ENCODE data around the gene SYMPK. TPM values are rescaled to one million over a fixed set of nuclear protein-coding genes. Genes with fewer than 3 reads are reported as not detected.

Gene SYMPK
- total and polyA plus RNA-seq, 8 donors = 32.2 to 420 (median 79.8) TPM

- WGBS, 5 donors = 3 to 11% (median 6%) methylated on average over 27 to 41 of the region's 41 CpGs
- peaks cover 0 to 30% (median 0%) of the 10 kb centered on the region in 3 donors for H3K27me3 ChIP-seq
- TF ChIP-seq CTCF (IDR thresholded peaks at IDR 0.05) (no peak), EP300 (IDR thresholded peaks at IDR 0.05) (no peak), POLR2AphosphoS5 (IDR thresholded peaks at IDR 0.05) (peak in 2 of 3 donors; percentile 46 to 64)
- intact Hi-C loops (cut with DNase I; ENCODE audit: low total_unique reads) = no loop called here
- peaks cover 0 to 13% (median 6%) of the 10 kb centered on the region in 4 donors for H3K36me3 ChIP-seq
- peak overlapping the region in 3 of 4 donors; percentile 19 to 29 (median 28) for H3K4me3 ChIP-seq
- peaks cover 67 to 99% (median 88%) of the 10 kb centered on the region in 4 donors for H3K4me1 ChIP-seq
- peak overlapping the region; percentile 90 to 96 (median 93) for H3K27ac ChIP-seq
- DNase-seq = peak; percentile 82 to 90
- no peaks in the 10 kb centered on the region for H3K9me3 ChIP-seq
These were observed 13.7 kb upstream of the SYMPK start for GRCh38 chr19:45876411-45877197.

GRCh38 chr19:45876161-45876410, 13.1 kb upstream of the SYMPK start:
- peaks cover 0 to 30% (median 0%) of the 10 kb centered on the region in 3 donors for H3K27me3 ChIP-seq
- WGBS, 5 donors = 25 to 51% (median 35%) methylated on average over 4 of the region's 4 CpGs
- no peak for TF ChIP-seq POLR2A (IDR thresholded peaks at IDR 0.05)
- TF ChIP-seq EP300 (IDR thresholded peaks at IDR 0.05) = no peak
- no peak for TF ChIP-seq POLR2AphosphoS5 (IDR thresholded peaks at IDR 0.05)
- no peak for TF ChIP-seq CTCF (IDR thresholded peaks at IDR 0.05)
- intact Hi-C loops (cut with DNase I; ENCODE audit: low total_unique reads) = no loop called here
- peak overlapping the region; percentile 90 to 96 (median 93) for H3K27ac ChIP-seq
- H3K36me3 ChIP-seq = peaks cover 0 to 13% (median 6%) of the 10 kb centered on the region in 4 donors
- H3K4me1 ChIP-seq = peaks cover 62 to 95% (median 84%) of the 10 kb centered on the region in 4 donors
- DNase-seq = no peak
- no peaks in the 10 kb centered on the region for H3K9me3 ChIP-seq
- peak overlapping the region in 2 of 4 donors; percentile 28 to 29 for H3K4me3 ChIP-seq

- Histone ChIP-seq H3K9me3 (no peaks in the 10 kb centered on the region), H3K27ac (peak overlapping the region; percentile 29 to 93 (median 62)), H3K27me3 (peaks cover 0 to 30% (median 0%) of the 10 kb centered on the region in 3 donors), H3K4me1 (peaks cover 49 to 80% (median 73%) of the 10 kb centered on the region in 4 donors), H3K4me3 (no peak overlapping the region), H3K36me3 (peaks cover 0 to 13% (median 6%) of the 10 kb centered on the region in 4 donors)
- DNase-seq = no peak
- WGBS, 5 donors = 63 to 86% (median 64%) methylated on average over 7 of the region's 7 CpGs
- intact Hi-C loops (cut with DNase I; ENCODE audit: low total_unique reads) = no loop called here
- TF ChIP-seq EP300 (IDR thresholded peaks at IDR 0.05) (no peak), CTCF (IDR thresholded peaks at IDR 0.05) (no peak), POLR2A (IDR thresholded peaks at IDR 0.05) (no peak), POLR2AphosphoS5 (IDR thresholded peaks at IDR 0.05) (no peak)
These were observed 11.6 kb upstream of the SYMPK start for GRCh38 chr19:45874620-45874966.

GRCh38 chr19:45873219-45873772, 10.3 kb upstream of the SYMPK start:
- no peak for TF ChIP-seq POLR2A (IDR thresholded peaks at IDR 0.05)
- TF ChIP-seq CTCF (IDR thresholded peaks at IDR 0.05) = no peak
- TF ChIP-seq EP300 (IDR thresholded peaks at IDR 0.05) = no peak
- TF ChIP-seq POLR2AphosphoS5 (IDR thresholded peaks at IDR 0.05) = no peak
- peaks cover 0 to 22% (median 0%) of the 10 kb centered on the region in 3 donors for H3K27me3 ChIP-seq
- peaks cover 0 to 13% (median 6%) of the 10 kb centered on the region in 4 donors for H3K36me3 ChIP-seq
- H3K4me1 ChIP-seq = peaks cover 41 to 69% (median 64%) of the 10 kb centered on the region in 4 donors
- no peaks in the 10 kb centered on the region for H3K9me3 ChIP-seq
- DNase-seq = no peak
- intact Hi-C loops (cut with DNase I; ENCODE audit: low total_unique reads) = no loop called here
- H3K4me3 ChIP-seq = no peak overlapping the region
- H3K27ac ChIP-seq = peak overlapping the region in 3 of 5 donors; percentile 34 to 92 (median 62)
- 73 to 89% (median 76%) methylated on average over 7 of the region's 7 CpGs for WGBS, 5 donors
